Motor neuron (in vitro differentiated cells): ENCODE results near the gene CSTPP1. TPM values are rescaled to one million over a fixed set of nuclear protein-coding genes. Genes with fewer than 3 reads are reported as not detected.
A peak's percentile ranks its signal among the peaks of the same experiment; 100 is the strongest.

ENCODE experiments used
- ATAC-seq, 8 experiments: fragments of 200-7000 bp; cut with Tn5 transposase; replicated peaks in 6 of 8; 2 replicates each; pipeline ENCODE4 v1.8.0; 2021; ENCODE audit warnings: mild to moderate bottlenecking in 8 of 8, moderate library complexity in 8 of 8
- H3K27ac ChIP-seq, 2 donors: fragments of 250-450 bp; sonication (Bioruptor Pico); 2 replicates each; pipeline ENCODE4 v1.9.0; 2021; ENCODE audit warnings: antibody characterized with exemption in 2 of 2, mild to moderate bottlenecking in 2 of 2, moderate library complexity in 1 of 2
- H3K4me1 ChIP-seq, 2 donors: fragments of 250-450 bp; sonication (Bioruptor Pico); replicated peaks in 1 of 2; 2 replicates each; pipeline ENCODE4 v1.6.1; 2021; ENCODE audit warnings: antibody characterized with exemption in 2 of 2, mild to moderate bottlenecking in 2 of 2, moderate library complexity in 1 of 2
- H3K4me3 ChIP-seq, 5 donors: fragments of 250-450 bp; sonication (Bioruptor Pico); 2 replicates each; pipeline ENCODE4 v1.9.0; 2021; ENCODE audit warnings: antibody characterized with exemption in 5 of 5, mild to moderate bottlenecking in 5 of 5, moderate library complexity in 4 of 5
- WGBS, 10 experiments: fragments of 450-650 bp; shearing (Covaris generic); methylation state at CpG; one replicate each; pipeline ENCODE4 v1.0.0; 2022; 5-methylcytosine and 5-hydroxymethylcytosine counted together
- in situ Hi-C, 9 experiments: fragments of 400-800 bp; cut with MboI; loops; one replicate each; pipeline ENCODE4 v1.15.0; 2021; ENCODE audit warnings: low sequenced_read_pairs in 9 of 9, low pct_unique_long_range_greater_than_20kb in 2 of 9; ENCODE audit not compliant: unreplicated experiment in 9 of 9
- total RNA-seq, 8 experiments: library from RNA; unstranded; fragments of 300-600 nt; gene quantifications; 2 replicates each; pipeline versions ENCODE4 v1.2.3 to v1.2.4, GENCODE V29; 2022

CSTPP1 gene
- total RNA-seq, 8 experiments from 2014 or later: 13.2 to 65.9 (median 31.3) TPM

GRCh38 chr11:47156951-47157350, 220.4 kb downstream of the CSTPP1 start:
- no peak for ATAC-seq
- H3K4me1 ChIP-seq: no peaks in the 10 kb centered on the region
- H3K27ac ChIP-seq: no peak overlapping the region
- no peak overlapping the region for H3K4me3 ChIP-seq
- WGBS, 10 experiments: 88 to 100% (median 96%) methylated on average over 1 to 11 of the region's 20 CpGs; no CpG with 5 or more reads in 5 of the 10 experiments
- in situ Hi-C loops: loop anchor here (10.0 to 25.0 kb wide), 2 partner anchors 270 to 272 kb away; no protein-coding TSS in a partner anchor

- in situ Hi-C loops: loop anchor here (10.0 to 25.0 kb wide), 2 partner anchors 271 to 273 kb away; no protein-coding TSS in a partner anchor
- Histone ChIP-seq H3K4me1 (no peaks in the 10 kb centered on the region), H3K4me3 (no peak overlapping the region), H3K27ac (no peak overlapping the region)
- whole genome bisulfite sequencing, 10 experiments: 88 to 100% (median 90%) methylated on average over 1 to 4 of the region's 8 CpGs; no CpG with 5 or more reads in 7 of the 10 experiments
- no peak for ATAC-seq
Measured at GRCh38 chr11:47157805-47158204, 221.2 kb downstream of the CSTPP1 start.

- no peaks in the 10 kb centered on the region for H3K4me1 ChIP-seq
- no peak overlapping the region for H3K27ac ChIP-seq
- in situ Hi-C loops: loop anchor here (10.0 to 25.0 kb wide), 2 partner anchors 271 to 273 kb away; no protein-coding TSS in a partner anchor
- H3K4me3 ChIP-seq: no peak overlapping the region
- 80 to 100% (median 85%) methylated on average over 1 to 4 of the region's 5 CpGs; no CpG with 5 or more reads in 5 of the 10 experiments for WGBS, 10 experiments
- no peak for ATAC-seq
Measured at GRCh38 chr11:47158242-47158641, 221.7 kb downstream of the CSTPP1 start.

GRCh38 chr11:47160753-47161133, 224.2 kb downstream of the CSTPP1 start:
- Histone ChIP-seq H3K4me1 (no peaks in the 10 kb centered on the region), H3K27ac (no peak overlapping the region), H3K4me3 (no peak overlapping the region)
- peak in 2 of 8 experiments; percentile 1 to 4 for ATAC-seq
- in situ Hi-C loops: loop anchor here in 3 of 9 experiments (25.0 kb wide), 1 partner anchor 273 kb away; no protein-coding TSS in a partner anchor
- 88 to 100% (median 100%) methylated on average over 1 to 4 of the region's 5 CpGs; no CpG with 5 or more reads in 7 of the 10 experiments for WGBS, 10 experiments

GRCh38 chr11:47161134-47161854, 224.7 kb downstream of the CSTPP1 start:
- WGBS, 10 experiments: 0 to 100% (median 35%) methylated on average over 1 to 8 of the region's 14 CpGs; no CpG with 5 or more reads in 5 of the 10 experiments
- in situ Hi-C loops: loop anchor here in 3 of 9 experiments (25.0 kb wide), 1 partner anchor 274 kb away; no protein-coding TSS in a partner anchor
- no peak overlapping the region for H3K27ac ChIP-seq
- no peak overlapping the region for H3K4me3 ChIP-seq
- no peaks in the 10 kb centered on the region for H3K4me1 ChIP-seq
- peak; percentile 65 to 80 (median 72) for ATAC-seq

GRCh38 chr11:47161890-47162289, 225.3 kb downstream of the CSTPP1 start:
- Histone ChIP-seq H3K4me1 (no peaks in the 10 kb centered on the region), H3K27ac (no peak overlapping the region), H3K4me3 (no peak overlapping the region)
- ATAC-seq: peak in 1 of 8 experiments; percentile 1
- 0 to 96% (median 80%) methylated on average over 1 to 5 of the region's 9 CpGs; no CpG with 5 or more reads in 3 of the 10 experiments for WGBS, 10 experiments
- in situ Hi-C loops: loop anchor here in 3 of 9 experiments (25.0 kb wide), 1 partner anchor 275 kb away; no protein-coding TSS in a partner anchor

- 37 to 100% (median 100%) methylated on average over 1 to 3 of the region's 5 CpGs; no CpG with 5 or more reads in 4 of the 10 experiments for WGBS, 10 experiments
Measured at GRCh38 chr11:47162426-47162825, 225.9 kb downstream of the CSTPP1 start.

GRCh38 chr11:47163193-47163592, 226.6 kb downstream of the CSTPP1 start:
- WGBS, 10 experiments: 0 to 100% (median 67%) methylated on average over 1 to 2 of the region's 3 CpGs; no CpG with 5 or more reads in 3 of the 10 experiments
- Histone ChIP-seq H3K4me1 (no peaks in the 10 kb centered on the region), H3K27ac (no peak overlapping the region), H3K4me3 (no peak overlapping the region)
- no peak for ATAC-seq
- in situ Hi-C loops: loop anchor here in 3 of 9 experiments (25.0 kb wide), 1 partner anchor 276 kb away; no protein-coding TSS in a partner anchor

More at GRCh38 chr11:47162426-47162825, 225.9 kb downstream of the CSTPP1 start:
- Histone ChIP-seq H3K27ac (no peak overlapping the region), H3K4me3 (no peak overlapping the region), H3K4me1 (no peaks in the 10 kb centered on the region)
- in situ Hi-C loops: loop anchor here in 3 of 9 experiments (25.0 kb wide), 1 partner anchor 275 kb away; no protein-coding TSS in a partner anchor
- peak in 1 of 8 experiments; percentile 4 for ATAC-seq

- no peak for ATAC-seq
- Histone ChIP-seq H3K4me1 (no peaks in the 10 kb centered on the region), H3K4me3 (no peak overlapping the region), H3K27ac (no peak overlapping the region)
- in situ Hi-C loops: loop anchor here in 3 of 9 experiments (25.0 kb wide), 1 partner anchor 277 kb away; no protein-coding TSS in a partner anchor
- WGBS, 10 experiments: 80 to 92% (median 85%) methylated on average over 2 to 7 of the region's 15 CpGs; no CpG with 5 or more reads in 6 of the 10 experiments
Measured at GRCh38 chr11:47163898-47164297, 227.3 kb downstream of the CSTPP1 start.

- in situ Hi-C loops: loop anchor here in 3 of 9 experiments (25.0 kb wide), 1 partner anchor 277 kb away; no protein-coding TSS in a partner anchor
- Histone ChIP-seq H3K4me1 (no peaks in the 10 kb centered on the region), H3K27ac (no peak overlapping the region), H3K4me3 (no peak overlapping the region)
- ATAC-seq: peak in 1 of 8 experiments; percentile 5
- 63 to 100% (median 80%) methylated on average over 1 to 3 of the region's 4 CpGs; no CpG with 5 or more reads in 7 of the 10 experiments for WGBS, 10 experiments
Measured at GRCh38 chr11:47164321-47164720, 227.8 kb downstream of the CSTPP1 start.

GRCh38 chr11:47165253-47165840, 228.8 kb downstream of the CSTPP1 start:
- Histone ChIP-seq H3K4me3 (no peak overlapping the region), H3K27ac (no peak overlapping the region), H3K4me1 (no peaks in the 10 kb centered on the region)
- WGBS, 10 experiments: 70 to 100% (median 87%) methylated on average over 1 to 6 of the region's 16 CpGs; no CpG with 5 or more reads in 3 of the 10 experiments
- ATAC-seq: no peak
- in situ Hi-C loops: loop anchor here in 3 of 9 experiments (25.0 kb wide), 1 partner anchor 278 kb away; no protein-coding TSS in a partner anchor

- in situ Hi-C loops: loop anchor here in 3 of 9 experiments (25.0 kb wide), 1 partner anchor 279 kb away; no protein-coding TSS in a partner anchor
- Histone ChIP-seq H3K27ac (no peak overlapping the region), H3K4me3 (no peak overlapping the region), H3K4me1 (no peaks in the 10 kb centered on the region)
- ATAC-seq: no peak
- WGBS, 10 experiments: 100% methylated on average over 2 of the region's 5 CpGs; no CpG with 5 or more reads in 9 of the 10 experiments
Measured at GRCh38 chr11:47166368-47166767, 229.8 kb downstream of the CSTPP1 start.
